ENCODE measurements around the gene MICAL1. TPM values are rescaled to one million over a fixed set of nuclear protein-coding genes. Genes with fewer than 3 reads are reported as not detected.
A peak's percentile ranks its signal among the peaks of the same experiment; 100 is the strongest.

The MICAL1 gene
- total and polyA plus RNA-seq, 12 donors: 3.1 to 99.9 (median 10.4) TPM

GRCh38 chr6:109454496-109455436 lies 806 bp downstream of the MICAL1 start:
- H3K9me3 ChIP-seq (replicated peaks in 1 of 3): no peaks in the 10 kb centered on the region
- H3K27ac ChIP-seq: peak overlapping the region in 4 of 5 donors; percentile 29 to 83 (median 48)
- no peak for TF ChIP-seq CTCF (IDR thresholded peaks at IDR 0.05)
- TF ChIP-seq POLR2A (IDR thresholded peaks at IDR 0.05): no peak
- H3K27me3 ChIP-seq: no peaks in the 10 kb centered on the region
- peak overlapping the region in 2 of 4 donors; percentile 39 to 84 for H3K4me3 ChIP-seq
- DNase-seq: peak in 6 of 7 donors; percentile 34 to 72 (median 54)
- no peaks in the 10 kb centered on the region for H3K36me3 ChIP-seq (replicated peaks in 1 of 2)
- peaks cover 15 to 34% of the 10 kb centered on the region in 2 donors for H3K4me1 ChIP-seq (replicated peaks in 1 of 2)
- intact Hi-C loops (cut with DNase I): no loop called here
- 13 to 21% (median 17%) methylated on average over 13 to 48 of the region's 48 CpGs for WGBS, 4 donors

- DNase-seq: peak in 1 of 7 donors; percentile 44
- TF ChIP-seq CTCF (IDR thresholded peaks at IDR 0.05) (no peak), POLR2A (IDR thresholded peaks at IDR 0.05) (no peak)
- Histone ChIP-seq H3K4me1 (replicated peaks in 1 of 2) (peaks cover 15 to 34% of the 10 kb centered on the region in 2 donors), H3K27ac (peak overlapping the region in 2 of 5 donors; percentile 64 to 83), H3K27me3 (no peaks in the 10 kb centered on the region), H3K9me3 (replicated peaks in 1 of 3) (no peaks in the 10 kb centered on the region), H3K36me3 (replicated peaks in 1 of 2) (no peaks in the 10 kb centered on the region), H3K4me3 (no peak overlapping the region)
- 92 to 95% (median 93%) methylated on average over 19 to 27 of the region's 27 CpGs for WGBS, 4 donors
- intact Hi-C loops (cut with DNase I): no loop called here
Observed at GRCh38 chr6:109453594-109454495, 1.7 kb downstream of the MICAL1 start.

- intact Hi-C loops (cut with DNase I): no loop called here
- H3K4me1 ChIP-seq (replicated peaks in 1 of 2): peaks cover 15 to 31% of the 10 kb centered on the region in 2 donors
- DNase-seq: peak in 1 of 7 donors; percentile 46
- no peaks in the 10 kb centered on the region for H3K36me3 ChIP-seq (replicated peaks in 1 of 2)
- H3K27ac ChIP-seq: no peak overlapping the region
- WGBS, 4 donors: 92 to 97% (median 92%) methylated on average over 2 of the region's 2 CpGs
- no peaks in the 10 kb centered on the region for H3K9me3 ChIP-seq (replicated peaks in 1 of 3)
- TF ChIP-seq CTCF (IDR thresholded peaks at IDR 0.05): no peak
- no peak for TF ChIP-seq POLR2A (IDR thresholded peaks at IDR 0.05)
- H3K27me3 ChIP-seq: no peaks in the 10 kb centered on the region
- H3K4me3 ChIP-seq: no peak overlapping the region
Observed at GRCh38 chr6:109453156-109453555, 2.4 kb downstream of the MICAL1 start.

- Histone ChIP-seq H3K27me3 (no peaks in the 10 kb centered on the region), H3K4me3 (no peak overlapping the region), H3K27ac (no peak overlapping the region), H3K9me3 (replicated peaks in 1 of 3) (no peaks in the 10 kb centered on the region), H3K4me1 (replicated peaks in 1 of 2) (peaks cover 15 to 27% of the 10 kb centered on the region in 2 donors), H3K36me3 (replicated peaks in 1 of 2) (no peaks in the 10 kb centered on the region)
- 88 to 93% (median 91%) methylated on average over 9 of the region's 9 CpGs for WGBS, 4 donors
- peak in 1 of 7 donors; percentile 43 for DNase-seq
- TF ChIP-seq CTCF (IDR thresholded peaks at IDR 0.05): no peak
- intact Hi-C loops (cut with DNase I): no loop called here
Observed at GRCh38 chr6:109452181-109452580, 3.4 kb downstream of the MICAL1 start.

Data from adrenal gland (tissue), 12 donors.